ENCODE measurements around the gene SYCP2.

GRCh38 chr20:59935457-59936185 lies 2.2 kb upstream of the SYCP2 start:
- TF ChIP-seq CTCF (optimal IDR thresholded peaks at IDR 0.05 in 1 of 3, IDR thresholded peaks at IDR 0.05 in 1 of 3, conservative IDR thresholded peaks at IDR 0.05 in 1 of 3; ENCODE audit: extremely low read depth in 1 of 3, insufficient read depth in 2 of 3, low read length in 3 of 3), result no peak
- TF ChIP-seq EZH2 (IDR thresholded peaks at IDR 0.05; ENCODE audit: low read length), result no peak

All from keratinocyte (primary cell).